Psoas muscle (tissue), 8 donors: ENCODE measurements around the gene UNC5B. TPM values are rescaled to one million over a fixed set of nuclear protein-coding genes. Genes with fewer than 3 reads are reported as not detected.
"Not testable (repeated sequence)": the region's sequence is repeated elsewhere in the genome, so short reads cannot be mapped to it uniquely, and the experiment has no call there.

Experiments
- ATAC-seq, 4 donors: fragments of 200-7000 bp; cut with Tn5 transposase; one replicate each; pipeline ENCODE4 v1.9.1; 2020; ENCODE audit warnings: moderate library complexity in 3 of 4, mild to moderate bottlenecking in 2 of 4
- DNase-seq, 2 donors: peaks; one replicate each; pipeline ENCODE4 v3.0.0-alpha.2; 2020
- H3K27ac ChIP-seq: fragments of 200-600 bp; one replicate; pipeline ENCODE4 v1.8.0; 2022
- H3K27me3 ChIP-seq, 3 donors: fragments of 200-600 bp in 1 of 3; one replicate each; pipeline versions ENCODE4 v1.6.1 to v1.8.0; 2013 to 2022; ENCODE audit warnings: low read length in 2 of 3, mild to moderate bottlenecking in 2 of 3, moderate library complexity in 1 of 3; ENCODE audit not compliant: insufficient read depth in 3 of 3
- H3K36me3 ChIP-seq, 2 donors: fragments of 200-600 bp in 1 of 2; one replicate each; pipeline versions ENCODE4 v1.6.1 to v1.8.0; 2013 to 2022; ENCODE audit warnings: low read depth in 1 of 2, mild to moderate bottlenecking in 1 of 2, moderate library complexity in 1 of 2; ENCODE audit not compliant: insufficient read depth in 1 of 2
- H3K4me1 ChIP-seq: fragments of 200-600 bp; one replicate; pipeline ENCODE4 v1.8.0; 2022
- H3K4me3 ChIP-seq: fragments of 200-600 bp; one replicate; pipeline ENCODE4 v1.8.0; 2022; ENCODE audit warnings: mild to moderate bottlenecking
- H3K9me3 ChIP-seq: fragments of 200-600 bp; one replicate; pipeline ENCODE4 v1.8.0; 2022
- CTCF ChIP-seq: fragments of 200-600 bp; IDR thresholded peaks from one replicate; pipeline ENCODE4 v1.8.0; 2022; ENCODE audit warnings: antibody characterized with exemption
- WGBS, 3 donors: extraction: QIAGEN DNeasy Blood & Tissue Kit; methylation state at CpG; one replicate each; pipeline versions ENCODE4 v1.1.6 to v1.1.7; 2013; 5-methylcytosine and 5-hydroxymethylcytosine counted together
- intact Hi-C, 2 donors: fragments of 100-400 bp; cut with DNase I; formaldehyde crosslinking; loops; one replicate each; pipeline versions ENCODE4 v1.11.0 to v1.14.2; 2022
- polyA plus RNA-seq, 3 donors: library from polyadenylated mRNA; stranded (reverse); fragments of 200-250 nt; gene quantifications; one replicate each; pipeline ENCODE4 v1.2.3, GENCODE V29; 2013
- total RNA-seq, 4 donors: library from RNA; stranded (reverse); fragmentation: NEBNext Ultra II Directional in 2 of 4; extraction: Animal tissue kit (Norgen Biotek cat#: 25700) in 2 of 4; gene quantifications; one replicate each; pipeline versions ENCODE4 v1.2.1 to v1.2.4, GENCODE V29; 2021 to 2023
- donor health status: healthy with polysubstance abuse.
- donor health status: DM: no; HTN: no; CAD: no; lungs with moderate emphysema.
- donor health status: Bipolar disorder and iron deficiency.
- donor health status: healthy.
- donor health status: DM: yes; HTN: yes; CAD: no.
- donor health status: DM: no; HTN: no; CAD: no.
- donor health status: DM: no; HTN: no; CAD: no.
- donor health status: DM: yes; HTN: yes; CAD: no.

Gene UNC5B
- total and polyA plus RNA-seq, 7 donors = 0.65 to 5.7 (median 1.3) TPM

DNA sequence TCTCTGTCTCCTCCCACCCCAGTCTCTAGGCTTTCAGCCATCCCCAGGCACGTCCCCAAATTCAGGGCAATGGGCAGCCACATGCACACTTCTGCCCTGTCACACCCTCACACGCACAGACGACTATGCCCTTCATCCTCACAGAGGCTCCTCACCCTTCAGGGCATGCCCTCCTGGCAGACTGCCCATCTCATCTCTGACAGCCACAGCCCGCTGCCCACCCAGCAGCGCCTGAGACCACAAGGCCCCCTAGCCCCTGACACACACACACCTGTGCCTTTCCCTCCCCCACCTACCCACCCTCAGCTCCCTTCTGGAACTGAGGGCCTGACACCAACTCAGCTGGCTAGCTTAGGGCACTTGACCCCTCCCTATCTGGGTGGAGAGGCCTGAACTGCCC is 83.7 kb downstream of the UNC5B start:
- no peak overlapping the region for H3K27ac ChIP-seq
- no peaks in the 10 kb centered on the region for H3K9me3 ChIP-seq
- peaks cover 0 to 6% of the 10 kb centered on the region in 2 donors for H3K36me3 ChIP-seq
- 69 to 83% (median 79%) methylated on average over 5 of the region's 5 CpGs for WGBS, 3 donors
- H3K27me3 ChIP-seq = no peaks in the 10 kb centered on the region
- no peak for TF ChIP-seq CTCF
- H3K4me3 ChIP-seq = no peak overlapping the region
- intact Hi-C loops = no loop called here
- peak in 1 of 2 donors; percentile 32 for DNase-seq
- H3K4me1 ChIP-seq = no peaks in the 10 kb centered on the region
- no peak for ATAC-seq

DNA sequence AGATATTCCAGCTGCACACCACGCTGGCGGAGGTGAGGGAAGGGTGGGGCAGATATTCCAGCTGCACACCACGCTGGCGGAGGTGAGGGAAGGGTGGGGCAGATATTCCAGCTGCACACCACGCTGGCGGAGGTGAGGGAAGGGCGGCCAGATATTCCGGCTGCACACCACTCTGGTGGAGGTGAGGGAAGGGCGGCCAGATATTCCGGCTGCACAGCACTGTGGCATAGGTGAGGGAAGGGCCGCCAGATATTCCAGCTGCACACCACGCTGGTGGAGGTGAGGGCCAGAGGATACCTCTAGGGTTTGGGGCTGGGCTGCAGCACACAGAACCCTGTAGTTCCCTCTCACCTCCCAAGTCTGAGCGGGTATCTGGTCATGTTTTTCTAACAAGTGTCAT is 84.4 kb downstream of the UNC5B start:
- peak in 1 of 2 donors; percentile 21 for DNase-seq
- H3K4me3 ChIP-seq = not testable (repeated sequence)
- WGBS, 3 donors = 86 to 98% (median 95%) methylated on average over 9 to 13 of the region's 13 CpGs

DNA sequence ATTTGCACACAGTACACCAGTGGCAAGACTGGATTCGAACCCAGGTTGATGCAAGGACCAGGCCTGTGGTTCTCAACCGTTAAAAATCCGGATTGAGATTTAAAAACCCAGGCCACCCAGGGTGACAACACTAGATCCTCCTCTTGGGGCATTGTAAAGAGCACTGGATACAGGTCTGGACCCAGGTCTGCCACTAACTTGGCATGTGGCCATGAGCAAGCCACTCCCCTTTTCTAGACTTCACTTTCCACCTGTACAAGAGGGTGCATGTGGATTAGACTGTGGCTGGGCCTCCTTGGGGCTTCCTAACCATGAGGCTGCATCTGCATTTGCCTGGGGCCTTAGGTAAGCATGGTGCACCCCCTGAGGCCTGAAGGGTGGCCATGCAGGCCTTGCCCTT is 85.0 kb downstream of the UNC5B start:
- intact Hi-C loops = no loop called here
- DNase-seq (peak in 1 of 2 donors; percentile 6), ATAC-seq (no peak)
- Histone ChIP-seq H3K27me3 (no peaks in the 10 kb centered on the region), H3K4me1 (no peaks in the 10 kb centered on the region), H3K4me3 (no peak overlapping the region), H3K27ac (no peak overlapping the region), H3K9me3 (no peaks in the 10 kb centered on the region), H3K36me3 (peaks cover 0 to 6% of the 10 kb centered on the region in 2 donors)
- 93 to 95% (median 94%) methylated on average over 3 of the region's 3 CpGs for WGBS, 3 donors
- TF ChIP-seq CTCF = no peak

More for the DNA sequence above, 84.4 kb downstream of the UNC5B start:
- H3K27ac ChIP-seq, H3K9me3 ChIP-seq, ATAC-seq, H3K36me3 ChIP-seq, intact Hi-C loops, H3K27me3 ChIP-seq, H3K4me1 ChIP-seq: not testable (repeated sequence)

- Histone ChIP-seq H3K36me3 (peaks cover 0 to 6% of the 10 kb centered on the region in 2 donors), H3K4me3 (no peak overlapping the region), H3K4me1 (no peaks in the 10 kb centered on the region), H3K27me3 (no peaks in the 10 kb centered on the region), H3K27ac (no peak overlapping the region), H3K9me3 (no peaks in the 10 kb centered on the region)
- intact Hi-C loops = no loop called here
- 78 to 88% (median 81%) methylated on average over 12 to 14 of the region's 14 CpGs for WGBS, 3 donors
- DNase-seq (peak in 1 of 2 donors; percentile 55), ATAC-seq (peak in 1 of 4 donors; percentile 31)
- TF ChIP-seq CTCF = no peak
Measured at GRCh38 chr10:71299071-71299785, 86.9 kb downstream of the UNC5B start.

DNA sequence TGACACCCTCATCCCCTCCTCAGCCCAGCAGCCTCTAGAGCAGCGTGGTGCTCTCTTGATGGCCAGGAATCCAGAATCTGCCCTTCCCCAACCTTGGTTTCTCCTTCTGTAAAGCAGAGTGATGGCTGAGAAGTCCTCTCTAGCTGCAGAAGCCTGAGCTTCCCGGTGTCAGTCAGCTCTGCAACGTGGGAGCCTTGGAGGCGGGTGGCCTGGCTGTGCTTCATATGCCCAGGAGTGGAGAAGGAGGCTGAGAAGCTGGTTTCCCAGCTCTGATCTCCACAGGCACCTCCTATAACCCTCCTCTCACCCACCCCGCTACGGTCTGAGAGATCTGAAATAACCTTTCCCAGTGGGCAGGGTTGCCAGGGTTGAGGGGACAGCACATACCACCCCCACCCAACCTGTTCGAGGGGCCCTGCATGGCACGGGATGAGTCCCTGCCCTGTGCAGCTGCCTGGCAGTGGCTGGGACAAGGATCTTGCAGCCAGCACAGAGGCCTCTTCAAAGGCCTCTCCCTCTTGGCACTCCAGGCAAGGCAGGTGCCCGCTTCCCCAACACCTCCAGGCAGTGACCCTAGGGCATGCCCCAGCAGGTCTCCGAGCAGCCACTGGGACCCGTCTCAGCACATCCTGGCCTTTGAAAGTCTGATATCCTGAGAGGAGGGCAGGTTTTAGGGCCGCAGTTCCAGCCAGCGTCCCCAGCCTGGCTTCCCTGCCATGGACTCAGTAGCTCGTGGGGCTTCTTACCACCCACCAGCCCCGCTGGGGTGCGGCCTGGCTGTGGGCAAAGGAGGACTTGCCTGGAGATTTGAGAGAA is 88.4 kb downstream of the UNC5B start:
- ATAC-seq = no peak
- no peaks in the 10 kb centered on the region for H3K27me3 ChIP-seq
- no peaks in the 10 kb centered on the region for H3K9me3 ChIP-seq
- no peak overlapping the region for H3K4me3 ChIP-seq
- H3K27ac ChIP-seq = no peak overlapping the region
- TF ChIP-seq CTCF = no peak
- 90 to 93% (median 92%) methylated on average over 16 of the region's 16 CpGs for whole genome bisulfite sequencing, 3 donors
- no peaks in the 10 kb centered on the region for H3K4me1 ChIP-seq
- intact Hi-C loops = no loop called here
- peak in 1 of 2 donors; percentile 9 for DNase-seq
- H3K36me3 ChIP-seq = peaks cover 0 to 6% of the 10 kb centered on the region in 2 donors
